Measurements from ENCODE around the gene TMEM250.

TMEM250 gene

GRCh38 chr9:136147038-136147889 is 28.6 kb upstream of the TMEM250 start:
- DNase-seq = no peak

- DNase-seq = no peak
Measured at GRCh38 chr9:136146126-136147037, 27.7 kb upstream of the TMEM250 start.

- no peak for DNase-seq
Measured at GRCh38 chr9:136145580-136145979, 26.9 kb upstream of the TMEM250 start.

GRCh38 chr9:136144450-136144849 is 25.8 kb upstream of the TMEM250 start:
- no peak for DNase-seq

- DNase-seq = no peak
Measured at GRCh38 chr9:136143215-136144001, 24.7 kb upstream of the TMEM250 start.

- DNase-seq = no peak
Measured at GRCh38 chr9:136142859-136143214, 24.2 kb upstream of the TMEM250 start.

GRCh38 chr9:136142414-136142796 is 23.7 kb upstream of the TMEM250 start:
- no peak for DNase-seq

- no peak for DNase-seq
Measured at GRCh38 chr9:136141682-136142413, 23.2 kb upstream of the TMEM250 start.

GRCh38 chr9:136140966-136141365 is 22.3 kb upstream of the TMEM250 start:
- no peak for DNase-seq

GRCh38 chr9:136140046-136140445 is 21.4 kb upstream of the TMEM250 start:
- DNase-seq = no peak

GRCh38 chr9:136138566-136138965 is 19.9 kb upstream of the TMEM250 start:
- DNase-seq = no peak

- no peak for DNase-seq
Measured at GRCh38 chr9:136137321-136138265, 18.9 kb upstream of the TMEM250 start.

- DNase-seq = no peak
Measured at GRCh38 chr9:136136127-136136925, 17.7 kb upstream of the TMEM250 start.

- DNase-seq = no peak
Measured at GRCh38 chr9:136135326-136136126, 16.9 kb upstream of the TMEM250 start.

- no peak for DNase-seq
Measured at GRCh38 chr9:136133959-136134484, 15.3 kb upstream of the TMEM250 start.

GRCh38 chr9:136133191-136133958 is 14.7 kb upstream of the TMEM250 start:
- no peak for DNase-seq

- DNase-seq = no peak
Measured at GRCh38 chr9:136132512-136133050, 13.9 kb upstream of the TMEM250 start.

All from bone marrow (tissue), 2 donors.